ENCODE data around the gene SASH1. TPM values are rescaled to one million over a fixed set of nuclear protein-coding genes. Genes with fewer than 3 reads are reported as not detected.
A peak's percentile ranks its signal among the peaks of the same experiment; 100 is the strongest.

The SASH1 gene
- total and polyA plus RNA-seq, 2 of the 8 experiments (the other 6 are each of a cell fraction or from before 2014, with no cell fraction given): 6.0 to 20.2 TPM

GRCh38 chr6:148445620-148446019, 103.0 kb downstream of the SASH1 start:
- Histone ChIP-seq H2BK15ac (ENCODE audit: low read length) (no peak overlapping the region), H3K23ac (ENCODE audit: insufficient read length) (no peak overlapping the region), H3K27ac (ENCODE audit: low read depth, low read length) (no peak overlapping the region), H3K4me2 (ENCODE audit: insufficient read depth in 1 of 2, low read depth in 2 of 2, low read length in 2 of 2) (no peak overlapping the region), H3K9ac (replicated peaks in 1 of 4; ENCODE audit: extremely low read depth in 1 of 4, low read depth in 3 of 4, low read length in 3 of 4) (no peak overlapping the region), H4K5ac (ENCODE audit: insufficient read length, low read depth, low read length) (no peak overlapping the region), H3K56ac (replicated peaks; ENCODE audit: insufficient read length, low read depth, low read length) (no peak overlapping the region), H2BK120ac (replicated peaks; ENCODE audit: low read depth, low read length) (no peak overlapping the region), H4K8ac (ENCODE audit: extremely low read depth, insufficient read depth, low read length) (no peak overlapping the region), H3K4me3 (ENCODE audit: extremely low read depth in 1 of 4, insufficient read depth in 2 of 4, low read depth in 3 of 4, low read length in 4 of 4) (no peak overlapping the region), H3K79me2 (ENCODE audit: control insufficient read depth in 1 of 2, insufficient read depth in 2 of 2, low read length in 2 of 2) (0 out of 4 replicates have a peak, but pooled peaks cover 0 to 3% of the 10 kb centered on the region in 2 experiments), H3K4ac (replicated peaks; ENCODE audit: insufficient read length, low read depth, low read length) (no peak overlapping the region), H3K23me2 (ENCODE audit: low read depth, low read length) (0 out of 2 replicates have a peak, but pooled peaks cover 2% of the 10 kb centered on the region), H3K4me1 (replicated peaks in 1 of 4; ENCODE audit: control insufficient read depth in 3 of 4, insufficient read depth in 4 of 4, low read length in 3 of 4) (peaks cover 0 to 19% (median 12%) of the 10 kb centered on the region in 4 experiments; a peak in 6 of 7 replicates), H2AK5ac (ENCODE audit: low read depth, low read length) (no peak overlapping the region), H3K9me3 (ENCODE audit: insufficient read depth in 2 of 2, low read depth in 1 of 2, low read length in 1 of 2) (no peaks in the 10 kb centered on the region), H4K20me1 (replicated peaks in 1 of 2; ENCODE audit: control insufficient read depth in 1 of 2, insufficient read depth in 2 of 2, low read length in 2 of 2) (no peaks in the 10 kb centered on the region), H4K91ac (replicated peaks; ENCODE audit: insufficient read length, low read length) (no peak overlapping the region), H3K79me1 (ENCODE audit: low read depth, low read length) (no peaks in the 10 kb centered on the region; the same call in 1 of the 2 replicates), H3K18ac (ENCODE audit: extremely low read depth, low read length) (no peak overlapping the region), H2BK5ac (ENCODE audit: low read depth, low read length) (peak overlapping the region; percentile 32; the same call in 1 of the 2 replicates), H3K36me3 (ENCODE audit: control insufficient read depth in 2 of 4, insufficient read depth in 4 of 4, low read length in 3 of 4) (no peaks in the 10 kb centered on the region; a peak in 2 of 8 replicates), H2BK20ac (ENCODE audit: low read length) (no peak overlapping the region), H3K27me3 (replicated peaks in 1 of 4; ENCODE audit: control insufficient read depth in 3 of 4, extremely low read depth in 1 of 4, insufficient read depth in 3 of 4, low read length in 3 of 4) (no peaks in the 10 kb centered on the region), H2AFZ (ENCODE audit: low read length) (no peak overlapping the region), H3K14ac (ENCODE audit: insufficient read length) (no peak overlapping the region), H2BK12ac (ENCODE audit: low read depth, low read length) (no peak overlapping the region)
- TF ChIP-seq RBBP5 (IDR thresholded peaks at IDR 0.05; ENCODE audit: borderline replicate concordance, low read depth, low read length) (no peak), JUND (IDR thresholded peaks at IDR 0.05; ENCODE audit: low read length) (no peak), HDAC6 (IDR thresholded peaks at IDR 0.05; ENCODE audit: low read depth, low read length) (no peak), POLR2A (IDR thresholded peaks at IDR 0.05; ENCODE audit: control extremely low read depth in 1 of 2, low read depth in 2 of 2, low read length in 2 of 2) (no peak), JUN (IDR thresholded peaks at IDR 0.05; ENCODE audit: low read depth, low read length) (no peak)
- ChIA-PET CTCF (ENCODE audit: partially characterized antibody) (interaction anchor here (0.9 to 2.1 kb wide), 8 partner anchors 9 to 265 kb away, joined by 3 to 5 read pairs (median 4); no protein-coding TSS in a partner anchor), POLR2A (ENCODE audit: partially characterized antibody) (no interaction called here)
- WGBS, 2 experiments (ENCODE audit: extremely low coverage in 1 of 2, insufficient coverage in 1 of 2, insufficient read length in 1 of 2, insufficient replicate concordance in 2 of 2, low coverage in 1 of 2, low lambda C conversion rate in 2 of 2, missing lambda C conversion rate in 1 of 2): 95% methylated on average over 6 of the region's 6 CpGs; no CpG with 5 or more reads in 1 of the 2 experiments
- no peak for DNase-seq (ENCODE audit: low read depth in 1 of 2, low spot score in 2 of 2)
- FAIRE-seq: no peak

Data from H1 (cell line).